Dermis microvascular lymphatic vessel endothelial cell (primary cell): ENCODE measurements around the gene JHY. TPM values are rescaled to one million over a fixed set of nuclear protein-coding genes. Genes with fewer than 3 reads are reported as not detected.

ENCODE experiments used
- DNase-seq, 2 donors: peaks; one replicate each; pipeline versions ENCODE4 v3.0.0 to v3.0.0-alpha.2; 2010; ENCODE audit warnings: low read depth in 2 of 2
- total RNA-seq: library from RNA; depleted of rRNA; stranded (reverse); fragments of >200 nt; gene quantifications from 2 replicates; pipeline ENCODE4 v1.2.1, GENCODE V29; 2014

The JHY gene
- total RNA-seq, 1 donor from 2014 or later: 0.39 TPM

DNA sequence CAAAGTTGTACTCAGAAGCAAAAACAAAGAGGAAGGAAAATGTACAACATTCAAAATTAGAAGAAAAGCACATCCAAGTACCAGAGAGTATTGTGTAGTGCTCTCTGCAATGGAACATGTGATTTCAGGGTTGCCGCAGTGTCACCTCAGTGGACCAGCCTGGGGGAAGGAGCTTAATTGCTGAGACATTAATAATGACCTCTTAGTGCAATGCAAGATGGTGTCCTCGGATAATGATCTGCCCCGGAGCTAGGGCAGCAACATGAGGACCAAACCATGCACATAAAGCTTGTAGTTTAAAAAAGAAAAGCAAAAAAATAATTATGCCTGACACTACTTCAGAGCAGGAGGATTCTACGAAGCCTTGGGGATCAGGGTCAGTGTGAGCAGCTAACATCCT is 11.3 kb upstream of the JHY start:
- no peak for DNase-seq

GRCh38 chr11:122872046-122872445 is 10.5 kb upstream of the JHY start:
- no peak for DNase-seq

DNA sequence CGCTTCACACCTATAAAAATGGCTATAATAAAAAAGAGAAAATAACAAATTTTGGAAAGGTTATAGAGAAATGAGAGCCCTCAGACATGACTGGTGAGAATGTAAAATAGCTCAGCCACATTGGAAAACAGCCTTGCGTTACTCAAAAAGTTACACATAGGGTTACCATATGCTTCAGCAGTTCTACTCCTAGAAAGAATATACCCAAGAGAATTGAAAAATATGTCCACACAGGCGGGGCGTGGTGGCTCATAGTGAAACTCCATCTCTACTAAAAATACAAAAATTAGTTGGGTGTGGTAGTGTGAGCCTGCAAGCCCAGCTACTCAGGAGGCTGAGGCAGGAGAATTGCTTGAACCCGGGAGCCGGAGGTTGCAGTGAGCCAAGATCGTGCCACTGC is 7.6 kb upstream of the JHY start:
- no peak for DNase-seq

GRCh38 chr11:122877732-122878131 is 4.8 kb upstream of the JHY start:
- no peak for DNase-seq

DNA sequence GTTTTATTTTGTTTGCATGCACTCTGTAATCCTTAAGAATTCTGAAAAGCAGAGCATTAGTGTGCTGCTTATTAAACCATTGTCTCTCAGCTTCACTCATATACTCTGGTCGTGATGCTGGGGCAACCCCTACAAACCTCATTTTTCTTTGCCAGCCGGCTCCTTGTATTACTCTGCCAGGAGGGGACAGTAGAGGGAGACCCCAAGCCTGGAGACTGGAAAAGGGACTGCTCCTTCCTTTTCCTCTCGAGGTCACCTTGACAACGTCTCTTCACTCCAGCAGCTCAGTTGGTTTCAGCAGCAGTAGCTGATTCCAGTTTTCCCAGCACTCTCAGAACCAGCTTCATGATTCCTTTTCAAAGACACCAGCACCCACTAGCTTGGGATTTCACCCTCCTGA is 2.8 kb upstream of the JHY start:
- no peak for DNase-seq

- peak in 1 of 2 donors; percentile 30 for DNase-seq
Observed at GRCh38 chr11:122882857-122883645, 492 bp downstream of the JHY start.

GRCh38 chr11:122883646-122883979 is 1.1 kb downstream of the JHY start:
- DNase-seq: no peak

GRCh38 chr11:122888162-122888561 is 5.6 kb downstream of the JHY start:
- no peak for DNase-seq

- DNase-seq: no peak
Observed at GRCh38 chr11:122893131-122893530, 10.6 kb downstream of the JHY start.

- peak in 1 of 2 donors; percentile 18 for DNase-seq
Observed at GRCh38 chr11:122895563-122895962, 13.0 kb downstream of the JHY start.

DNA sequence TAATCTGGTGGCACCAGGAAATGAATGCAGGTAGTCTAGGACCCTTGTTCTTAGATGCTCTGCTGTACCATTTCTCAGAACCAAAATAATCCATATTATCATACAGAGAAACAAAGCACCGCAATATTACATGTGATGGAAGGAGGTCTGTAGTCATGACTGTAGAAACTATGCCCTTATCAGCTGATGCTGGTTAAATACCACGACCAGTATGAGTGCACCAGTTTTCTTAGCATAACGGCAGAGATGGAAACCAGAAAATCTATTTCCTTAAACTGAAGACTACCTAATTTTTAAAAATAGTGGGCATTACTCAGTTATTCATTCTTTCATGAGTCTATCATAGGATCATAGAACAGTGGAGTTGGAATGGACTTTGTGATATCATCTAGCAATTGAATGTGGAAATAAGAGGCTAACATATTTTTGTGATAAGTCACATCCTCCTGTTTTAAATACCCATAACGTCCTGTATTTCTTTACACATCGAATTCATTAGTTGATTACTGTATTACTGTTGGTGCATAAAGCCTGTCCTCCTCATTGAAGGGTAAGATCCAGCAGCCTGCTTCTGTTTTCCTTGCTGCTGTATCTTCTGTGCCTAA is 15.1 kb downstream of the JHY start:
- peak in 1 of 2 donors; percentile 13 for DNase-seq

- DNase-seq: no peak
Observed at GRCh38 chr11:122898799-122899198, 16.2 kb downstream of the JHY start.

DNA sequence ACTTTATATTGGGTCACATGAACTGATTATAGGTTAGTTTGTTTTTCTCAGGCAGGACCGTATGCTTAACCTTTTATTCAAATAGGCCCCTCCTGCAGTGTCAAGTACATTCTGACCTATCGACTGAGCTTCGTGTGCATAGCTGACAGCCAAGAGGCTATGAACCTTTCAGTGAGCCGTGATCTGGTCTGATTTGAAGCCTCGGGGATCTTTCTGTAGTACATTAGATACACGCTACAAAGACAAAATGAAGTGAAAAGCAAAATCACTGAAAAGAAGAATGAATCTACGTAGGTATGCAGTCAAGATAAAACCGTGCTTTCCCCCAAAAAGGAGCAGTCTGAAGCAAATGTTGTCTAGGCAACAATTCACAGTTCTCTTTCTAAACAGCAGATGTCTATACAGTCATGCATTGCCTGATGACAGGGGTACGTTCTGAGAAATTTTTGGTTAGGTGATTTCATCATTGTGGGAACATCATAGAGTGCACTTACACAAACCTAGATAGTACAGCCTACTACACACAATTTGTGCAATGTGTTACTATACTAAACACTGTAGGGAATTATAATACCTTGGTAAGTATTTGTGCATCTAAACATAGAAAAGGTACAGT is 18.1 kb downstream of the JHY start:
- no peak for DNase-seq

DNA sequence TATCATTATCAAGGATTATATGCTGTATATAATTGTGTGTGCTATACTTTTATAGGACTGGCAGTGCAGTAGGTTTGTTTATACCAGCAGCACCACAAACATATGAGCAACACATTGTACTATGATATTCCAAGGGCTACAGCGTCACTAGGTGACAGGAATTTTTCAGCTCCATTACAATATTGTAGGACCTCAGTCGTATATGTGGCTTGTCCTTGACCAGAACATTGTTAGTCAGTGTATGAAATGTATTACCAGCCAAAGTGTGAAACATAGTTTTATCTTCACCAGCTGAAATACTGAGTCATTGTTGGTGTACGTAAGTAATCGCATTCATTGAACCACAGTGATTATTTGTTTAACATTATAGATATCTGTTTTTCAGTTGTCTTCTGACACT is 20.4 kb downstream of the JHY start:
- no peak for DNase-seq

- peak in 1 of 2 donors; percentile 51 for DNase-seq
Observed at GRCh38 chr11:122910775-122911174, 28.2 kb downstream of the JHY start.

GRCh38 chr11:122917311-122917710 is 34.8 kb downstream of the JHY start:
- no peak for DNase-seq

DNA sequence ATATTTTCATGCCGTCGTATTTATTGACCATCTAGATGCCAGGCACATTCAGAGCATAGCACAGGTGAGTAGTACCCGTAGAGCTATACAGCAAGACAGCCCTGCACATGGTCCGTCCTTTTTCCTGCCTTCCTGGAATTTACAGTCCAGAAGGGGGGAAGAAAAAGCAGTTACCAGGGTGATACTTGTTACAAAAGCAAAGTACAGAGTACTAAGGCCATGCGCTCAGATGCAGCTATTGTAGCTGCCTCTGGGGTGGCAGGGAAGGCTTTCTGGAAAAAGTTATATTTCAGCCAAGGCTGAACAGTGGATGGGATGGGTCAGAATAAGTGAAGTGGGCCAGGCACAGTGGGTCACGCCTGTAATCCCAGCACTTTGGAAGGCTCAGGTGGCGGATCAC is 36.2 kb downstream of the JHY start:
- no peak for DNase-seq

GRCh38 chr11:122920579-122920978 is 38.0 kb downstream of the JHY start:
- DNase-seq: no peak

DNA sequence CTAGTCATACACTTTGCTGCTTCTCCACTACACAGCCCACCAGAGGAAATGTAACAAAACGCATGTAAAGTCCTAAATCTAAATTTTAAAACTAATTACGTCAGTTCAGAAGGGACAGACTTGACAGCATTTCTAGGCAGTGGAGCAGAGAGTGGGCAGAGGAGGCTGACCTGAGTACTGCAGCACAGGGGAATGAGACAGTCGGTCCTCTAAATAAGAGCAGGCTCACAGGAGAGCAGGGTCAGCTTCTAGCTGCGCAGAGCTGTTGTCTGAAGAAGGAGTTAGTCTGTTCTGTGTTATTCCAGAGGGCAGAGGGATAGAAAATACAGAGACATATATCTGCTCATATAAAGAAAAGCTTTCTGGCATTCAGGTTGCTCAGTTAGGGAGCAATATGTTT is 40.3 kb downstream of the JHY start:
- no peak for DNase-seq

DNA sequence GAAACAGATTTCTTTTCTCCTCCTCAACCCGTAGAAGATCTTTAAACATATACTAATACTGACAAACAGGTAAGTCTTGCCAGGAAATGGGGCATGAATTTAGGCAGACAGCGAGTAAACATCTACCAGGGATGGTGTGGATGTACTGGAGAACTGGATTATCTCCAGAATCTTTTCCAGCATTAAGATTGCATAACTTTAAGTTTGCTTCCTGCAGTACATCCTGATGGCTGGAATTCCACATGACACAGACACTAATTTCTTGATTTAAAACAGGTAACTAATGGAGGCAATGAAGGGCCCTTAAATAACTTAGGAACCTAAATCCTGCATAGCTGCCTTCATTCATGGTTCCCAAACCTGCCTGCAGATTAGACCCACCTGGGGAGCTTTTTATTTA is 40.7 kb downstream of the JHY start:
- no peak for DNase-seq

- no peak for DNase-seq
Observed at GRCh38 chr11:122931510-122931909, 49.0 kb downstream of the JHY start.

- no peak for DNase-seq
Observed at GRCh38 chr11:122933416-122933815, 50.9 kb downstream of the JHY start.

DNA sequence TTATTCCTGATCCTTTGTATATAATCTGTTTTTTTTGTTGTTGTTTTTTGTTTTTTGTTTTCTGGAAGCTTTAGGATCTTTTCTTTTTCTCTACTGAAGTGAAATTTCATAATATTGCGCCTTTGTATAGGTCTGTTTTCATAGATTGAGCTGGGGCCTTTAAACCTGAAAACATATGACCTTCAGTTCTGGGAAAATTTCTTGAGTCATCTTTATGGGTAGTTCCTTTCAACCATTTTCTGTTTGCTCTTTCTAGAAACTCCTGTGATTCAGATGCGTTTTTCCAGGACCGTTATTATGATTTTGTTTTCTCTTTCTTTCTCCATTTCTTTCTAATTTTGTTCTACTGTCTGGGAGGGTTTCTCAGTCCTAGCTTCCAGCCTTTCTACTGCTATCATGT is 55.4 kb downstream of the JHY start:
- DNase-seq: no peak
